ENCODE results near the gene PBX4.

Gene PBX4

GRCh38 chr19:19587771-19588170 lies 30.7 kb downstream of the PBX4 start:
- no peak for DNase-seq (ENCODE audit: low spot score)

- no peak for DNase-seq (ENCODE audit: low spot score)
Measured at GRCh38 chr19:19584356-19584755, 34.1 kb downstream of the PBX4 start.

GRCh38 chr19:19582471-19582870 lies 36.0 kb downstream of the PBX4 start:
- DNase-seq (ENCODE audit: low spot score), result no peak

- no peak for DNase-seq (ENCODE audit: low spot score)
Measured at GRCh38 chr19:19581391-19581790, 37.1 kb downstream of the PBX4 start.

- no peak for DNase-seq (ENCODE audit: low spot score)
Measured at GRCh38 chr19:19580418-19580817, 38.1 kb downstream of the PBX4 start.

- no peak for DNase-seq (ENCODE audit: low spot score)
Measured at GRCh38 chr19:19579533-19580361, 38.7 kb downstream of the PBX4 start.

- no peak for DNase-seq (ENCODE audit: low spot score)
Measured at GRCh38 chr19:19578252-19578651, 40.2 kb downstream of the PBX4 start.

- no peak for DNase-seq (ENCODE audit: low spot score)
Measured at GRCh38 chr19:19575411-19575810, 43.1 kb downstream of the PBX4 start.

- DNase-seq (ENCODE audit: low spot score), result no peak
Measured at GRCh38 chr19:19571071-19571786, 47.3 kb downstream of the PBX4 start.

GRCh38 chr19:19570571-19570970 lies 47.9 kb downstream of the PBX4 start:
- DNase-seq (ENCODE audit: low spot score), result no peak

GRCh38 chr19:19568802-19569756 lies 49.4 kb downstream of the PBX4 start:
- DNase-seq (ENCODE audit: low spot score), result no peak

- DNase-seq (ENCODE audit: low spot score), result no peak
Measured at GRCh38 chr19:19567391-19567790, 51.1 kb downstream of the PBX4 start.

- no peak for DNase-seq (ENCODE audit: low spot score)
Measured at GRCh38 chr19:19566306-19566705, 52.2 kb downstream of the PBX4 start.

GRCh38 chr19:19563348-19563848 lies 55.1 kb downstream of the PBX4 start:
- DNase-seq (ENCODE audit: low spot score), result no peak

GRCh38 chr19:19562665-19563347 lies 55.7 kb downstream of the PBX4 start:
- no peak for DNase-seq (ENCODE audit: low spot score)

- DNase-seq (ENCODE audit: low spot score), result no peak
Measured at GRCh38 chr19:19561946-19562664, 56.4 kb downstream of the PBX4 start.

GRCh38 chr19:19559931-19560330 lies 58.6 kb downstream of the PBX4 start:
- DNase-seq (ENCODE audit: low spot score), result no peak

- DNase-seq (ENCODE audit: low spot score), result no peak
Measured at GRCh38 chr19:19558636-19559035, 59.9 kb downstream of the PBX4 start.

- DNase-seq (ENCODE audit: low spot score), result no peak
Measured at GRCh38 chr19:19558055-19558454, 60.4 kb downstream of the PBX4 start.

- peak; percentile 81 for DNase-seq (ENCODE audit: low spot score)
Measured at GRCh38 chr19:19554074-19555023, 64.1 kb downstream of the PBX4 start.
